Measurements from ENCODE around the gene HLA-DOB.

DNA sequence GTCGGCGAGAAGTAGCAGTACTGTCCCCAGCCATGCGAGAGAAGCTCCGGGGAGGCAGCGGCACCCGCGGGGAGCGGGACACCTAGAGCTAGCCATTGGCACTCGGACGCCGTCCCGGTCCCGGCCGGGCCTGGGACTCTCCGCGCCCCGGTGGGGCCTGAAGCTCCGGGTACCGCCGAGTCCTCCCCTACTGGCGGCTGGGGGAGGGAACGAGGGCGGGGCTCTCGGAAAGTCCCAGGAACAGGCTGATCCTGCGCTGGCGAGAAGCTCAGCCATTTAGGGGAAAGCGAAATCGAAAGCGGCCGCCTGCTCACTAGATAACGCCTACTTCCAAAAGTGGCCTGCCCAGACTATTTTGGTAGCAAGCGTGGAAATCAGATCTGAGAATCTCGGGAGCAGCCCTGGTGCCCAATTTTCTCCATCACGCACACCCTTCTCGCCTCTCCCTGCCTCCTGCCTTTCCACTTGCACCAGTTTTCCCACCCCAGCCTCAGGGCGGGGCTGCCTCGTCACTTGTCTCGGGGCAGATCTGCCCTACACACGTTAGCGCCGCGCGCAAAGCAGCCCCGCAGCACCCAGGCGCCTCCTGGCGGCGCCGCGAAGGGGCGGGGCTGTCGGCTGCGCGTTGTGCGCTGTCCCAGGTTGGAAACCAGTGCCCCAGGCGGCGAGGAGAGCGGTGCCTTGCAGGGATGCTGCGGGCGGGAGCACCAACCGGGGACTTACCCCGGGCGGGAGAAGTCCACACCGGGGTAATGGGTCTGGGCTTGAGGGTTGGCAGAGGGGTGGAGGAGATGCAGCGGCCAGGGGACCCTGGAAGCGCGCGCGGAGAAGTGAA, 37.0 kb upstream of the HLA-DOB start, which contains the start of the genes PSMB9 and TAP1:
- peak; percentile 68 to 82 (median 80) for TF ChIP-seq POLR2AphosphoS5 (IDR thresholded peaks at IDR 0.05)
- TF ChIP-seq, protein P1, sequence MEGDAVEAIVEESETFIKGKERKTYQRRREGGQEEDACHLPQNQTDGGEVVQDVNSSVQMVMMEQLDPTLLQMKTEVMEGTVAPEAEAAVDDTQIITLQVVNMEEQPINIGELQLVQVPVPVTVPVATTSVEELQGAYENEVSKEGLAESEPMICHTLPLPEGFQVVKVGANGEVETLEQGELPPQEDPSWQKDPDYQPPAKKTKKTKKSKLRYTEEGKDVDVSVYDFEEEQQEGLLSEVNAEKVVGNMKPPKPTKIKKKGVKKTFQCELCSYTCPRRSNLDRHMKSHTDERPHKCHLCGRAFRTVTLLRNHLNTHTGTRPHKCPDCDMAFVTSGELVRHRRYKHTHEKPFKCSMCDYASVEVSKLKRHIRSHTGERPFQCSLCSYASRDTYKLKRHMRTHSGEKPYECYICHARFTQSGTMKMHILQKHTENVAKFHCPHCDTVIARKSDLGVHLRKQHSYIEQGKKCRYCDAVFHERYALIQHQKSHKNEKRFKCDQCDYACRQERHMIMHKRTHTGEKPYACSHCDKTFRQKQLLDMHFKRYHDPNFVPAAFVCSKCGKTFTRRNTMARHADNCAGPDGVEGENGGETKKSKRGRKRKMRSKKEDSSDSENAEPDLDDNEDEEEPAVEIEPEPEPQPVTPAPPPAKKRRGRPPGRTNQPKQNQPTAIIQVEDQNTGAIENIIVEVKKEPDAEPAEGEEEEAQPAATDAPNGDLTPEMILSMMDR (IDR thresholded peaks at IDR 0.05), result peak; percentile 59 to 77 (median 67)
